A549 (cell line): Measurements from ENCODE around the gene DIO3. TPM values are rescaled to one million over a fixed set of nuclear protein-coding genes. Genes with fewer than 3 reads are reported as not detected.

Source experiments
- ATAC-seq, 2 experiments: fragments of 200-7000 bp in 1 of 2; fragments of >200 bp in 1 of 2; cut with Nextera tagmentation in 1 of 2; cut with Tn5 transposase in 1 of 2; 3 replicates each; pipeline versions ENCODE4 v1.8.0 to v1.9.1; 2018 to 2020; ENCODE audit warnings: mild to moderate bottlenecking in 1 of 2, moderate library complexity in 1 of 2
- CTCF ChIA-PET: fragments of 300-600 bp; sonication (Branson Sonifier 250); formaldehyde crosslinking; extraction: SDS; loops from one replicate; lab custom pipeline; 2021; ENCODE audit warnings: antibody characterized with exemption, inconsistent platforms; lab: Yijun Ruan, JAX
- POLR2A ChIA-PET: fragments of 350-600 bp; formaldehyde crosslinking; extraction: SDS; loops from one replicate; lab custom pipeline; 2021; ENCODE audit warnings: antibody characterized with exemption, inconsistent platforms; lab: Yijun Ruan, JAX
- DNase-seq, 2 experiments: peaks; one replicate each; pipeline versions ENCODE4 v3.0.0 to v3.0.0-alpha.2; 2011 to 2016; ENCODE audit warnings: low read depth in 1 of 2, low spot score in 1 of 2
- FAIRE-seq: peaks from 2 replicates; lab custom pipeline; 2011; peaks lifted over from hg19 to GRCh38; lab: Jason Lieb, UNC
- H3K27ac ChIP-seq, 2 experiments: fragments of >200 bp; sonication (Bioruptor Twin); formaldehyde crosslinking; 3 replicates each; pipeline ENCODE4 v1.5.1; 2016 to 2017
- H3K4me1 ChIP-seq: fragments of >200 bp; sonication (Bioruptor Twin); formaldehyde crosslinking; 3 replicates; pipeline ENCODE4 v1.6.1; 2016
- H3K4me2 ChIP-seq: fragments of >200 bp; sonication (Bioruptor Twin); formaldehyde crosslinking; 3 replicates; pipeline ENCODE4 v1.6.1; 2016
- H3K4me3 ChIP-seq: fragments of >200 bp; sonication (Bioruptor Twin); formaldehyde crosslinking; 3 replicates; pipeline ENCODE4 v1.5.1; 2016
- H3K9me3 ChIP-seq: fragments of >200 bp; sonication (Bioruptor Twin); formaldehyde crosslinking; 3 replicates; pipeline ENCODE4 v1.6.1; 2016
- BHLHE40 ChIP-seq: IDR thresholded peaks from 2 replicates; pipeline ENCODE4 v1.6.1; 2012; ENCODE audit warnings: low read depth, low read length, inconsistent platforms
- CBX8 ChIP-seq: fragments of 200-600 bp; sonication (generic); IDR thresholded peaks from 2 replicates; pipeline ENCODE4 v1.6.1; 2016
- CTCF ChIP-seq: fragments of >200 bp; sonication (Bioruptor Twin); formaldehyde crosslinking; IDR thresholded peaks from 3 replicates; pipeline ENCODE4 v1.5.1; 2016
- EP300 ChIP-seq, 2 experiments: fragments of >200 bp; sonication (Bioruptor Twin); formaldehyde crosslinking; IDR thresholded peaks; 2 replicates in 1 of 2; 3 replicates in 1 of 2; pipeline ENCODE4 v1.6.1; 2016 to 2017
- GATA3 ChIP-seq: IDR thresholded peaks from 2 replicates; pipeline ENCODE4 v1.6.1; 2012; ENCODE audit warnings: borderline replicate concordance
- HDAC2 ChIP-seq: fragments of 200-600 bp; sonication (generic); IDR thresholded peaks from 2 replicates; pipeline ENCODE4 v1.6.1; 2016
- HES2 ChIP-seq: fragments of >200 bp; sonication (Bioruptor Twin); formaldehyde crosslinking; IDR thresholded peaks from 2 replicates; pipeline ENCODE4 v1.6.1; 2016
- HEYL ChIP-seq: fragments of 250-450 bp; sonication (Bioruptor Pico); IDR thresholded peaks from 2 replicates; pipeline ENCODE4 v1.8.0; 2021; ENCODE audit warnings: mild to moderate bottlenecking, moderate library complexity
- HMGXB4 ChIP-seq: fragments of 250-450 bp; sonication (Bioruptor Pico); IDR thresholded peaks from 2 replicates; pipeline ENCODE4 v1.5.0; 2021; ENCODE audit warnings: mild to moderate bottlenecking, moderate library complexity, borderline replicate concordance
- HOXB5 ChIP-seq: fragments of 250-450 bp; sonication (Bioruptor Pico); IDR thresholded peaks from 2 replicates; pipeline ENCODE4 v1.5.0; 2020; ENCODE audit warnings: mild to moderate bottlenecking, moderate library complexity
- JUN ChIP-seq, 2 experiments: fragments of >200 bp; sonication (Bioruptor Twin); formaldehyde crosslinking; IDR thresholded peaks; 2 replicates in 1 of 2; 3 replicates in 1 of 2; pipeline ENCODE4 v1.6.1; 2016 to 2017
- JUNB ChIP-seq: fragments of >200 bp; sonication (Bioruptor Twin); formaldehyde crosslinking; IDR thresholded peaks from 2 replicates; pipeline ENCODE4 v1.6.1; 2016
- KDM1A ChIP-seq: fragments of 200-600 bp; sonication (generic); IDR thresholded peaks from 2 replicates; pipeline ENCODE4 v1.6.1; 2016; ENCODE audit warnings: low read depth, mild to moderate bottlenecking
- KDM5A ChIP-seq: fragments of 200-600 bp; sonication (generic); IDR thresholded peaks from 2 replicates; pipeline ENCODE4 v1.6.1; 2016; ENCODE audit warnings: antibody characterized with exemption, mild to moderate bottlenecking
- MAFK ChIP-seq: fragments of 450-650 bp; IDR thresholded peaks from 2 replicates; pipeline ENCODE4 v1.6.1; 2014; ENCODE audit not compliant: partially characterized antibody
- MYC ChIP-seq: IDR thresholded peaks from 2 replicates; pipeline ENCODE4 v1.6.1; 2012; ENCODE audit warnings: mild to moderate bottlenecking, inconsistent platforms, low read length, improper control_type of control experiment, borderline replicate concordance
- NPAS2 ChIP-seq: fragments of 250-450 bp; sonication (Bioruptor Pico); IDR thresholded peaks from 2 replicates; pipeline ENCODE4 v1.8.0; 2022; ENCODE audit warnings: mild to moderate bottlenecking, moderate library complexity, borderline replicate concordance
- REST ChIP-seq: fragments of 200-600 bp; sonication (generic); IDR thresholded peaks from 2 replicates; pipeline ENCODE4 v1.6.1; 2016; ENCODE audit warnings: antibody characterized with exemption, mild to moderate bottlenecking, moderate library complexity
- SMC3 ChIP-seq: fragments of >200 bp; sonication (Bioruptor Twin); formaldehyde crosslinking; IDR thresholded peaks from 3 replicates; pipeline ENCODE4 v1.6.1; 2018; ENCODE audit warnings: inconsistent platforms
- WGBS: methylation state at CpG from one replicate; pipeline ENCODE4 v1.1.6; 2017; ENCODE audit errors: missing lambda C conversion rate; 5-methylcytosine and 5-hydroxymethylcytosine counted together
- polyA plus RNA-seq, 4 experiments: library from polyadenylated mRNA; depleted of rRNA in 3 of 4; stranded (reverse); fragments of >200 nt; fragmentation: RNase III in 1 of 4; extraction: RNeasy Plus Mini Kit Qiagen cat#74134 plus additional on column Dnase treatment in 1 of 4; gene quantifications; 2 replicates in 3 of 4; 3 replicates in 1 of 4; pipeline ENCODE4 v1.2.3, GENCODE V29; 2011 to 2017

Gene DIO3
- polyA plus RNA-seq, 2 of the 4 experiments (the other 2 are of a cell fraction) = 0.04 to 0.09 TPM

- ATAC-seq (no peak), DNase-seq (no peak), FAIRE-seq (no peak)
- H3K4me1 ChIP-seq = peaks cover 16% of the 10 kb centered on the region
- H3K27ac ChIP-seq = no peak overlapping the region
- ChIA-PET CTCF (interaction anchor here (1.2 kb wide), 1 partner anchor 489 kb away, joined by 3 read pairs; no protein-coding TSS in a partner anchor), POLR2A (no interaction called here)
- no peak overlapping the region for H3K4me3 ChIP-seq
- H3K9me3 ChIP-seq = peaks cover 12% of the 10 kb centered on the region; the same call in 2 of the 3 replicates
- H3K4me2 ChIP-seq = no peak overlapping the region
- TF ChIP-seq EP300 (IDR thresholded peaks at IDR 0.05) (no peak), HOXB5 (no peak), KDM1A (no peak), HDAC2 (no peak), CBX8 (no peak), JUN (IDR thresholded peaks at IDR 0.05) (no peak), SMC3 (no peak), GATA3 (no peak)
- 95% methylated on average over 48 of the region's 51 CpGs for WGBS
These were observed 699 bp downstream of the DIO3 start for GRCh38 chr14:101561897-101562490.

- no peak for ATAC-seq
- peak overlapping the region; percentile 88; the same call in 1 of the 3 replicates for H3K4me2 ChIP-seq
- no peak overlapping the region for H3K4me3 ChIP-seq
- H3K27ac ChIP-seq = peak overlapping the region in 1 of 2 experiments; percentile 89; a peak in 3 of 6 replicates
- WGBS = 87% methylated on average over 17 of the region's 23 CpGs
- peaks cover 8% of the 10 kb centered on the region for H3K4me1 ChIP-seq
- POLR2A ChIA-PET = interaction anchor here (2.4 kb wide), 1 partner anchor 87 kb away, joined by 11 read pairs; no protein-coding TSS in a partner anchor
- no peak for DNase-seq
- TF ChIP-seq JUNB (no peak), MAFK (no peak), GATA3 (no peak), HOXB5 (no peak), KDM1A (no peak), KDM5A (no peak), CTCF (no peak), REST (no peak), MYC (no peak), NPAS2 (CRISPR knock-in tag) (no peak), HES2 (no peak), HEYL (no peak), HMGXB4 (no peak), BHLHE40 (no peak)
- no peak for FAIRE-seq
- CTCF ChIA-PET = interaction anchor here (1.2 to 3.0 kb wide), 2 partner anchors 85 to 490 kb away, joined by 3 to 8 read pairs; no protein-coding TSS in a partner anchor
- H3K9me3 ChIP-seq = peaks cover 12% of the 10 kb centered on the region; the same call in 2 of the 3 replicates
These were observed 1.5 kb downstream of the DIO3 start for GRCh38 chr14:101562659-101563351.
